Muscle layer of colon (tissue), 2 donors: ENCODE results near the gene TOX2.

Experiments used
- H3K27ac ChIP-seq: one replicate; pipeline ENCODE4 v1.7.0; 2013; ENCODE audit warnings: low read depth, mild to moderate bottlenecking, low read length, moderate library complexity
- H3K27me3 ChIP-seq, 2 donors: one replicate each; pipeline ENCODE4 v1.7.0; 2013; ENCODE audit warnings: low read length in 2 of 2, mild to moderate bottlenecking in 2 of 2; ENCODE audit not compliant: insufficient read depth in 2 of 2, control insufficient read depth in 1 of 2
- H3K36me3 ChIP-seq: one replicate; pipeline ENCODE4 v1.7.0; 2013; ENCODE audit warnings: mild to moderate bottlenecking, low read length; ENCODE audit not compliant: insufficient read depth
- H3K4me1 ChIP-seq: one replicate; pipeline ENCODE4 v1.7.0; 2013; ENCODE audit warnings: mild to moderate bottlenecking, low read length; ENCODE audit not compliant: insufficient read depth
- H3K4me3 ChIP-seq, 2 donors: one replicate each; pipeline ENCODE4 v1.7.0; 2013; ENCODE audit warnings: low read length in 2 of 2, low read depth in 1 of 2, mild to moderate bottlenecking in 1 of 2, moderate library complexity in 1 of 2
- H3K9ac ChIP-seq: one replicate; pipeline ENCODE4 v1.7.0; 2013; ENCODE audit warnings: low read length
- H3K9me3 ChIP-seq: one replicate; pipeline ENCODE4 v1.7.0; 2013; ENCODE audit warnings: mild to moderate bottlenecking, low read length
- donor health status: abdominal sarcoma.
- donor health status: Adenocarcinoma of cecum.

TOX2 gene

GRCh38 chr20:43903953-43904826 is 10.5 kb upstream of the TOX2 start:
- Histone ChIP-seq H3K4me1 (no peaks in the 10 kb centered on the region), H3K9me3 (no peaks in the 10 kb centered on the region), H3K27ac (no peak overlapping the region), H3K9ac (no peak overlapping the region), H3K4me3 (no peak overlapping the region), H3K27me3 (no peaks in the 10 kb centered on the region), H3K36me3 (no peaks in the 10 kb centered on the region)

- H3K36me3 ChIP-seq = no peaks in the 10 kb centered on the region
- H3K4me3 ChIP-seq = no peak overlapping the region
- H3K9me3 ChIP-seq = no peaks in the 10 kb centered on the region
- no peak overlapping the region for H3K27ac ChIP-seq
- no peaks in the 10 kb centered on the region for H3K27me3 ChIP-seq
- no peak overlapping the region for H3K9ac ChIP-seq
- H3K4me1 ChIP-seq = no peaks in the 10 kb centered on the region
Measured at GRCh38 chr20:43904827-43905177, 9.8 kb upstream of the TOX2 start.

- Histone ChIP-seq H3K36me3 (no peaks in the 10 kb centered on the region), H3K4me3 (no peak overlapping the region), H3K27me3 (no peaks in the 10 kb centered on the region), H3K9me3 (no peaks in the 10 kb centered on the region), H3K27ac (no peak overlapping the region), H3K9ac (no peak overlapping the region), H3K4me1 (no peaks in the 10 kb centered on the region)
Measured at GRCh38 chr20:43906505-43907034, 8.1 kb upstream of the TOX2 start.

GRCh38 chr20:43909211-43909610 is 5.4 kb upstream of the TOX2 start:
- H3K9me3 ChIP-seq = peaks cover 14% of the 10 kb centered on the region
- no peaks in the 10 kb centered on the region for H3K36me3 ChIP-seq
- H3K27me3 ChIP-seq = peaks cover 9 to 10% of the 10 kb centered on the region in 2 donors
- no peak overlapping the region for H3K27ac ChIP-seq
- H3K9ac ChIP-seq = no peak overlapping the region
- no peak overlapping the region for H3K4me3 ChIP-seq
- no peaks in the 10 kb centered on the region for H3K4me1 ChIP-seq

GRCh38 chr20:43909720-43910119 is 4.9 kb upstream of the TOX2 start:
- H3K27me3 ChIP-seq = peaks cover 11 to 12% of the 10 kb centered on the region in 2 donors
- no peaks in the 10 kb centered on the region for H3K4me1 ChIP-seq
- H3K27ac ChIP-seq = no peak overlapping the region
- peaks cover 15% of the 10 kb centered on the region for H3K9me3 ChIP-seq
- no peaks in the 10 kb centered on the region for H3K36me3 ChIP-seq
- H3K9ac ChIP-seq = no peak overlapping the region
- H3K4me3 ChIP-seq = no peak overlapping the region

GRCh38 chr20:43910564-43910963 is 4.1 kb upstream of the TOX2 start:
- Histone ChIP-seq H3K9me3 (peaks cover 15% of the 10 kb centered on the region), H3K36me3 (no peaks in the 10 kb centered on the region), H3K27me3 (peaks cover 17 to 19% of the 10 kb centered on the region in 2 donors), H3K4me1 (no peaks in the 10 kb centered on the region), H3K4me3 (no peak overlapping the region), H3K9ac (no peak overlapping the region), H3K27ac (no peak overlapping the region)

GRCh38 chr20:43911066-43911465 is 3.6 kb upstream of the TOX2 start:
- H3K27me3 ChIP-seq = peaks cover 17 to 24% of the 10 kb centered on the region in 2 donors
- H3K4me1 ChIP-seq = no peaks in the 10 kb centered on the region
- H3K9ac ChIP-seq = no peak overlapping the region
- H3K36me3 ChIP-seq = no peaks in the 10 kb centered on the region
- no peak overlapping the region for H3K4me3 ChIP-seq
- H3K9me3 ChIP-seq = peaks cover 15% of the 10 kb centered on the region
- H3K27ac ChIP-seq = no peak overlapping the region

- no peak overlapping the region for H3K27ac ChIP-seq
- no peak overlapping the region for H3K4me3 ChIP-seq
- H3K27me3 ChIP-seq = peaks cover 17 to 28% of the 10 kb centered on the region in 2 donors
Measured at GRCh38 chr20:43913291-43914025, 1.2 kb upstream of the TOX2 start.

GRCh38 chr20:43915211-43916072 is 790 bp downstream of the TOX2 start:
- H3K27me3 ChIP-seq = peaks cover 17 to 28% of the 10 kb centered on the region in 2 donors
- no peaks in the 10 kb centered on the region for H3K36me3 ChIP-seq
- H3K9me3 ChIP-seq = peaks cover 15% of the 10 kb centered on the region
- H3K9ac ChIP-seq = no peak overlapping the region
- no peak overlapping the region for H3K27ac ChIP-seq
- H3K4me3 ChIP-seq = peak overlapping the region in 1 of 2 donors; percentile 12
- H3K4me1 ChIP-seq = no peaks in the 10 kb centered on the region

More at GRCh38 chr20:43913291-43914025, 1.2 kb upstream of the TOX2 start:
- H3K9ac ChIP-seq = no peak overlapping the region
- H3K36me3 ChIP-seq = no peaks in the 10 kb centered on the region
- H3K9me3 ChIP-seq = peaks cover 15% of the 10 kb centered on the region
- H3K4me1 ChIP-seq = no peaks in the 10 kb centered on the region

GRCh38 chr20:43916073-43916880 is 1.6 kb downstream of the TOX2 start:
- H3K27me3 ChIP-seq = peaks cover 17 to 28% of the 10 kb centered on the region in 2 donors

More at GRCh38 chr20:43916073-43916880, 1.6 kb downstream of the TOX2 start:
- H3K9ac ChIP-seq = no peak overlapping the region
- H3K27ac ChIP-seq = no peak overlapping the region
- H3K4me3 ChIP-seq = peak overlapping the region in 1 of 2 donors; percentile 12
- peaks cover 15% of the 10 kb centered on the region for H3K9me3 ChIP-seq
- no peaks in the 10 kb centered on the region for H3K4me1 ChIP-seq
- H3K36me3 ChIP-seq = no peaks in the 10 kb centered on the region
